Activated CD4-positive, alpha-beta T cell treated with anti-CD3 and anti-CD28 coated beads, Interleukin-2, amount 50 U/mL, for 1 hour (primary cell): ENCODE results near the gene DLG5.
"Not testable (repeated sequence)": the region's sequence is repeated elsewhere in the genome, so short reads cannot be mapped to it uniquely, and the experiment has no call there.

ENCODE experiments used
- DNase-seq: peaks from one replicate; pipeline ENCODE4 v3.0.0-alpha.2; 2020

The DLG5 gene

DNA sequence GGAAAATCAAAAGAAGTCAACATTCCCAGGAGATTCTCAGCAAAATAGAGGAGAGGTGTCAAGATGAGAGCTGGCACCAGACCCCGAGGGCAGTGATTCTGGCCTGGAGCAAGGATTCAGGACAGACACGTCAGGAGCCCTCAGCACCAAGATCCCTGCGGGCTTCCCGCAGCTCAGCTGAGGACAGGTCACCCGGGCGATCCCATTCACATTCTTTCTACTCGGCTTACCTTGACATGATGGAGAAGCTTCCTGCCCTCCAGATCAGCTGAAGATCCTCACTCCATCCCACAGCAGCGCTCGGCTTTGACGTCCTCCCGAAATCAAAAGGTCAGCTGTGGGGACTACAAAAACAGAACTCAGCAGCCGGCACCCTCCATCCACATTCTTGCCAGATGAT is 139.1 kb downstream of the DLG5 start:
- DNase-seq = no peak

DNA sequence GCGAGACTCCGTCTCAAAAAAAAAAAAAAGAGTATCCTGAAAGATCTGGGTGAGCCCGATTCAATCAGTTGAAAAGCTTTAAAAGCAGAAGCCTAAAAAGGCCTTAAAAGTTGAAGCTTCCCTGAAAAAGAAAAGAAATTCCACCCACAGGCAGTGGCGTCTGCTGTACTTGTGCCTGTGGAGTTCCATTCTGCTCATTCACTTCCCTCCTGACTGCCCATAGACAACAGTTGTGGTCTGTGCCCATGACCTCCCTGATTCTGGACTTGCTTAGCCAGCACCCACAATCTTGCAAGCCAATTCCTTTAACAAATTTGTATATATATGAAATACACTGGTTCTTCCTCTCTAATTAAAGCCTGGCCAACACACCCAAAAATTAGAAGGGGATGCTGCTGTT is 141.7 kb downstream of the DLG5 start:
- DNase-seq = no peak

DNA sequence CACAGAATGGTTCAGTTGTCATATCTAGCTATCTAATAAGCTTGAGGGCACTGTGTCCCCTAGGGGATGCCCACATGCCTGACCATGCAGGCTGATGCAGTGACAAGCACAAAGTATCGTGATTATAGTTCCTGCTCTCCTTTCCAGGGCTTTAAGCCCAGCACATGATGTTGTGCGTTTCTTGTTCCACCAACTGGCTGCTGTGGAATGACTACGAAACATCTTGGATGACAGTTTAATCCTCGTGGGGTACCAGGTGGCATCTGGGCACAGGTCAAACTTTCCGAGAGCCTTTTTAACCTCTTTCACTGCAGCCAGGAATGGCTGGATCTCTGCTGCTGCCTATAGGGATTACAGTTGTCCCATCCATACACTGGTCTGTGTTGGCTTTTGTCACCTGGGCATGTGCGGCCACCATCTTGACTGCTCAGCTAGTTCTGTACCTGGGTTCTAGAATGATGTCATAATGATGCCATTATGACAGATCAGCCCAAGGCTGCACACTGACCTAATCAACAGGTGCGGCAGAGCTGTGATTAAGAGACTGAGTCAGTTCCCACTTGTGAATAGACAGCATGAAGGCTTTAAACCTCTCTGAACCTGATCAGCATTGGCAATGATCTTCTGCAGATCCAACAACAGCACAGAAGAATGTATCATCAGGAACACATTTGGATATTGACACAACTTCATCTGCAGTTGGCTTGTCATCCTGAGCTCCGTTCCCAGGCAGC is 144.1 kb downstream of the DLG5 start:
- no peak for DNase-seq

DNA sequence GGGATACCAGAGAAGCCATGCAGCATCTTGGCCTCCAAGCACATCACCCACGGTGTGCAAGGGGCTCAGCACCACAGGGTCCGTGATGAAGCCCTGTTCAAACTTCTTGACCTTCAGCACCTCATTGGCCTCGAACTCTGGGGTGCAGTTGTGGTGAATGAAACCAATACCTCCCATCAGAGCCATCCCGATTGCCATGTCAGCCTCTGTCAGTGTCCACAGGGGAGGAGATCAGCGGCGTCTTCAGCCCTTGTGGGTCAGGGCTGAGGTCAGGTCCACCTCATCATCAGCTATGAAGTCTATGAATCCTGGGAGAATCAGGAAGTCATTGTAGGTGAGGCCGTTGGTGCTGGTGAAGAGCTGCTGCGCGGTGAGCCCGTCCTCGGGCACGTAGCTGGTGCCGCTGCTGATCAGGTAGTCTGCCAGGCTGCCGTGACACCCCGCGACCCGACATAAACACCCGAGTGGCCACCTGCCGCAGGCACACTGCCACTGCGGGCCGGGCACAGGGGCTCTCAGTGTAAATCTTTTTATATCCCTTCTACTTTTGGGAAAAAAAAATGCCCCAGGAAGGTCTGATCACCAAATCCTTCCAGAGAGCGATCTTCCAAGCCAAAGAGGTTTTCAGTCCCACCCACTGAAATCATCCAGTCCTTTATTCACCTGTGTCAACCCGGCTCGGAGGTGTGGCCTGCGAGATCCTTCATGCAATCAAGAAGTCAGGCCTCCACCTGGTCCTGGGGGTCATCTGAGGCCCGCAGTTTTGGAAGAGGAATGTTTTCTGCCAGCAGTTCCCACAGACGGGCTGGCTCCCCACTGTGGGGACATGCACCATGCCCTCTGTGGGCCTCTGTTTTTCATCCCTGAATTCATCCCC is 144.9 kb downstream of the DLG5 start:
- no peak for DNase-seq

DNA sequence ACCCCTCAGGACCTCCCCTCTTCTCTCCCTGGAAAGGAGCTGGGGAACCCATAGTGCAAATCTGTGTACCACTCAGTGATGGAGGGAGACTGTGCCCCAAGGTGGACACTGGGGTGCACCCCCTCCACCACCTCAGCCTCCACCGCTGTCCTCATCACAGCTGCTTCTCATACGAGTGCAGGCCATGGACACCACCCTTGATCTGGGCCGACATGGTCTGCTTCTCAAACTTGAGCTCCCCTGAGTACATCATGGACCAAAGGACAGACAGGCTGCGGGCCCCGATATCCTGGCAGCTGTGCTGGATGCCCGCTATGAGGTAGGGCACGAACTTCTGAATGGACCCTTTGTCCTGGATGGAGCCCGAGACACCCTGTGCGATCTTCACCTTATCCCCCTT is 146.4 kb downstream of the DLG5 start:
- no peak for DNase-seq

DNA sequence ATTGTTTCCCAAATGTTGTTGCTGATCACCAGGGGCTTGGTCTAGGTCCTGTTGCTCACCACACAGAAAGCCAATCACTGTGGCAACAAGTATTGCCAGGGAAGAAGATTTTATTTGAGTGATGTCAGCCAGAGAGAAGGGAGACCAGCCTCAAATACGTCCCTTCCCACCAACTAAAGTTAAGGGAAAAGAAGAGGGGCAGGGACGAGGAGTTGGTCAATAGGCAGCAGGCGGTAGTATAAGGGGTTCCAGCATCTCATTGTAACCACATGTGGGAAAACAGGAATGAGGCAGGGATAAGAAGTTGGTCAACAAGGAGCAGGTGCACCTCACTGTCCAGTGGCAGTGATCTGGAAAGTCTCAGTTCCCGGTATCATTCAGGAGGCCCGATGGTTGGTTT is 150.1 kb downstream of the DLG5 start:
- no peak for DNase-seq

DNA sequence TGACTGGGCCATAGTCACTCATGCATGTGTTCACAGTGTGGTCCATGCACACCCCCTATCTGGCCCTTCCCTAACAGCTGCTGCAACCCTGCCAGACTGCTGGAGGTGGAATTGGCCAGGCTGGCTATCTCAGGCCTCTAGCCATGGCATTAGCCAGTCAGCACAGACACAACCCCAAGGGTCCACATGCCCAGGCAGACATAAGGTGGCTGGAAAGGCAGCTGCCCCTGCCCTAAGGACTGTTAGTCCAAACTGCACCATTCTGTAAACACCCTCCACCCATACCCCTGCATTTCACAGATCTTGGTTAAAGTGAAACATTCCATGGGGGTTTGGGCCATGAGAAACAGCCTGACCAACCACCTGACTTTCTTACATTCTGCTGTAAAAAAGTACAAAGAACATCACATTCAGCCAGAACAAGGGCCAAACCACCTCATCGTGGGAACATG is 151.6 kb downstream of the DLG5 start:
- no peak for DNase-seq

DNA sequence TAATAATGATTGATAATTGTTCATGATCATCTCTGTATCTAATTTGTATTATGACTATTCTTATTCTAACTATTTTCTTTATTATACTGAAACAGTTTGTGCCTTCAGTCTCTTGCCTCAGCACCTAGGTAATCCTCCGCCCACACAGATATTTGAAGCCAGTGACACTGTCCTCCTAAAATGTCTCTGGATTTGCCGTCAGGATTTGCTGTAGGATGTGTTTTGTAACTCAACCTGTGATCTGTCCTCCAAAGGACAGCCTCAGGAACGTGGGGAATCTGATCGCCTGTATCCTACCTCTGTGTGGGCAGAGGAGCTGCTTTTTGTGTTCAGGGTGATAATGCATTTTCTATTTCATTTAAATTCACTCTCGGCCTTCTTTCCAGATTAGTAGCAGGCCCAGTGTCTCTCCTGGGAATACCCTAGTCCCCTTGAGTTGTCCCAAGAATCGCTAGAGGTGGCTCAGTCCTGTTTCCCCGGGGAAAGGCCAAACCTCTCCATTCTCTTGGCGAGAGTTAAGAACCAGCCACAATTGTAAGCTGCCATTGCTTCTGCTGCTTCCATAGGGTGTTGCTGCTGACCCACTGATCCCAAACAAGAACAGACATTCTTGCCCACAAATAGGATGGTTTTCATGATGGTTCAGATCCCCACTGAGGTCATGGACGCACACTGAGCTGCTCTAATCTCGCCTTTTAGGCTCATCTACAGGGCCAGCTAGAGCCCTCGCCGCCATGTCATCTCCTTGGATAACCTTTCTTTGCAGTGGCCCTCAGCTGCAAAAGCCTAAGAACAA is 152.7 kb downstream of the DLG5 start:
- no peak for DNase-seq

DNA sequence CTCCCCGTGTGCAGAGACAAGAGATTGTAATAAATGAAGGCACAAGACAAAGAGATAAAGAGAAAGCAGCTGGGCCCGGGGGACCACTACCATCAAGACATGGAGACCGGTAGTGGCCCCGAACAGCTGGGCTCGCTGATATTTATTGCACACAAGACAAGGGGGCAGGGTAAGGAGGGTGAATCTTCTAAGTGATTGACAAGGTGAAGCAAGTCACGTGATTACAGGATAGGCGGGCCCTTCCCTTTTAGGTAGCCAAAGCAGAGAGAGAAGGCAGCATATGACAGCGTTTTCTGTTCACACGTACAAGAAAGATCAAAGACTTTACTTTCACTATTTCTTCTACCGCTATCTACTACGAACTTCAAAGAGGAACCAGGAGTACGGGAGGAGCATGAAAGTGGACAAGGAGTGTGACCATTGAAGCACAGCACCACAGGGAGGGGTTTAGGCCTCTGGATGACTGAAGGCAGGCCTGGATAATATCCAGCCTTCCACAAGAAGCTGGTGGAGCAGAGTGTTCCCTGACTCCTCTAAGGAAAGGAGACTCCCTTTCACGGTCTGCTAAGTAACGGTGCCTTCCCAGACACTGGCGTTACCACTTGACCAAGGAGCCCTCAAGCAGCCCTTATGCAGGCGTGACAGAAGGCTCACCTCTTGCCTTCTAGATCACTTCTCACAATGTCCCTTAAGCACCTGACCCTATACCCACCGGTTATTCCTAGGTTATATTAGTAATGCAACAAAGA is 153.5 kb downstream of the DLG5 start:
- DNase-seq = not testable (repeated sequence)

DNA sequence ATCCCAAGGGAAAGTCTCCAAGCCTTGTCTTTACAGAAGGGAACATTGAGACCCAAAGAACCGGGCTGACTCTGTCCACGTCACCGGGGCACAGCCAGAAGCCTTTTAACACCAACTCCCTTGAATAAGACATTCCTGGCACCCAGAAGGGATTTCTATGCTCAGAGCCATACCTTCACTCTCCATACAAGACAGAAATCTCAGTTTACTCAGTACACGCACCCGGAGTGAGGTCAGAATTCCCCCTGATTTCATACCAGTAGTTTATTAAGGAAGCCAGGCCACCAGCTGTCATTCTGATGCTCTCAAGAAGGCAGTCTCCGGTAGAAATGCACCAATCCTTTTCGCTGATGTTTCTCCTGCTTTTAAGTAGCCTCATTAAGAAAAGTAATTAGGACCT is 154.7 kb downstream of the DLG5 start:
- no peak for DNase-seq

DNA sequence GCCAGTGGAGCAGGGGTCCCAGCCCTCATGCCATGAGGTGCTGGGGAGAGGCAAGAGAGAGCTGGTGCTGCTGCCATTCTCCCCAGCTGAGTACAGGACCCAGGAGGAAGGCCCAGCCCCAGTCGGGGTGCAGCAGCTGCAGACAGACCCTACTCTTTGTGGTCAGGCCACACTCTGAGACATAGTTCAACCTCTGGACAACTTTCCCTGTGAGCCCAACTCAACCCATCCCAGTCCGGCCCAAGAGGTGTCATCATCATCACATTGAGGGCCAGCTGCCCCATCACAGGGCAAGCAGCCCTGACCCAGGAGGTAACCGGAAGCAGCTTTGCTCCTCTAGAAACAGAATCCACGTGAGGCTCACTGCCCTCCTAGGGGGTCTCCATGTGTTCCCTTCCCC is 155.1 kb downstream of the DLG5 start:
- no peak for DNase-seq

DNA sequence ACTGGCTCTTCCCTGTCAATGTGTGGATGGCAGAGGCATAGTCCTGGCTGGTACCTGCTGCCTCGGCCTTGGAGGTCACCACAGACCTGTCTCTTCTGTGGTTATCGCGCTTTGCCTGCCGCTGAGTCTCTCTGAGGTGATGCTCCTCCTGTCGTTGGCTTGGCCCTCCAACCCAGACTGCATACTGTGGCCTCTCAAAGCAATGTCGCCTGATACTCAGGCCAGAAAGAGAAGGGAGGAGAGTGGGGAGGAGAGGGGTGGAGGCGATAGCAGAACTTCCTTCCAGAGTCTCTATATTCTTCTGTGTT is 155.7 kb downstream of the DLG5 start:
- DNase-seq = no peak

DNA sequence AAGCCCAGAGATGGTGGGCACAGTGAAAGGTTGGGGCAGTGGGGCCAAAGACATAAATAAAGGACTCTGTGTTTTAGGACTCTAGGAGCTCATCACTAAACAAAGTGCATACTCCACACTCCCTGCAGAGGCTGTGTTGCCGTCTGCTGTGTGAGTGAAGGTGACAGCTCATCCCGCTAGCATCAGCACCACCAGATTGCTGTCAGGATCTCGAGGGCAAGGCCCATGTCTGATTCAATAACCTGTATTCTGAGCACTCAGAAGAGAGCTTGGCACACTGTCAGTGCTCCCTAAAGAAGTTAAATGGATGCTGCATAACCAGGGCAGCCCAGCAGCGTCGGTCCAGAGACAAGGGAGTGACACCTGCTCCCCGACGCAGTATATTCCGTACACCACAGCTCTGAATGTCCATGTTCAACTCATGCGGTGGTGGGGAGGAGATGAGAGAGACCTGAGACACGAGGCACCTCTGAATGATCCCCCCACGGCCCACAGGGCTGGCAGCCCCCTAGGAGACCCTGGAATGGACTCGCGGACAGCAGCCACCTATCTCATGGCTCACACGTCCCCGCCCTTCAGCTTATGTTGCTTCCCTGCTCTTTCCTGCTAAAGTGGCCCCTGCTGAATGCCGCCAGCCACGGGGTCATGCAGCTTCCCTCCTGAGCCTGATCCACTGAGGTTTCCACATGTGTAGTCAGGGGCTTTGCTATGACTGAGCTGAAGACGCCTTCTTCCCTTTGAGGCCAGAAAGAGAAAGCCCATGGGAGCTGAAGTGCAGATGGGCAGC is 156.3 kb downstream of the DLG5 start:
- no peak for DNase-seq

DNA sequence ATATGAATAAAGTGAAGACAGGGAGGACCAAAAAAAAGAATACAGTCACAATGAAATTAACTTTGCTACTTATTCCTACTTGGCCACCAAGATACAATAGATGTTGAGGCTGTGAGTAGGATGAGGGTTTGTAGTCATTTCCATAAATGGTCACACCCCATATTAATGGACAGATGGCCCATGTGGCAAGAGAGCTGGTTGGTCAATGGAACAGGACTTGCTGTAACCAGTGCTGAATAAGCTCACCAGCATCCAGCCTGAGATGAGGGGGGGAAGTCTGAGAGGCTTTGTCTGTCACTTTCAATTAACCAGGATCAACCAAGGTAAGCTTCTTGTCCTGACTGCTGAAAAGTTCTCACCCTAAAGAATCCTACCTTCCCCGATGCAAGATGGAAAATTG is 158.5 kb downstream of the DLG5 start:
- DNase-seq = no peak

DNA sequence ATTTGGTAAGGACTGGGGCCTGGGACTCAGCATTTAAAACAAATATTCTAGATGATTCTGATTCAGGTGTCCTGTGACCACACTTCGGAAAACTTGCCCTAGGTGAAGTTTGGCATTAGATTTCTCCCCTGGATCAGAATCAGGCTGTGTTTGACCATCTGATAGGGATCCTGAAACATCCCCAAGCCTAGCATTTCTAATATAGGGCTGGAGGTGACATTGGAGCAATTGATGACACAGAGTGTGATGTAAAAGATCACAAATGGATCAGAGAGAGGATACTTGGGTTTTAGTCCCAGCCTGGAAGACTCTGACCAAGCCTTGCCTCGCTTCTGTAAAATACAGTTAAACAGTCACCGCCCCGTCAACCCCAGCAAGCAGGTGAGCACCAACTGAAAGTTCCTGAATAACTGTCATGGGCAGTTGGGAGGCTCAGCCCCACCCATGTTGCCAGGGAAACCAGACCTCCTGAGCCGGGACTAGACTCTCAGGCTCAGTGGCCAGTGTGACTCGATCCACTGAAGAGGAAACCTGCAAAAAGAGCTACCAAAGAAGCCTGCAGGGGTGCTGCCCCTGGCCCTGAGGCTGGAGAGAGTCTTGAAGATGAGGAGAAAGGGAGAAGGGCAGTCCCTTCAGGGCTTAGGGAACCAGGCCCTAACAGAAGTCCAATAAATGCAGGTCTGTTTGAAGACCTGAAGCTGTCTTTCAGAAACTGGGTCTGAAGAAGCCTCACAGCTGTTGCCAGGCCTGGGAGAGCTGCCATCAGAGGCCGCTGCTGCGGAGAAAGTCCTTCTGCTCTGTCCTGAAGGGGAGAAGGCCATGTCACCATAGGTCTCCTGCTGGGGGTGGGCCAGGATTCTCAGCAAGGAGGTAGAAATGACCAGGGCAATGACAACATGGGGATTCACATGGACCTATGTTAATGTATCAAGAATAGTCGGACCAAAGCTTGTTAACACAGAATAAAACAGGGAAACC is 162.8 kb downstream of the DLG5 start:
- no peak for DNase-seq

DNA sequence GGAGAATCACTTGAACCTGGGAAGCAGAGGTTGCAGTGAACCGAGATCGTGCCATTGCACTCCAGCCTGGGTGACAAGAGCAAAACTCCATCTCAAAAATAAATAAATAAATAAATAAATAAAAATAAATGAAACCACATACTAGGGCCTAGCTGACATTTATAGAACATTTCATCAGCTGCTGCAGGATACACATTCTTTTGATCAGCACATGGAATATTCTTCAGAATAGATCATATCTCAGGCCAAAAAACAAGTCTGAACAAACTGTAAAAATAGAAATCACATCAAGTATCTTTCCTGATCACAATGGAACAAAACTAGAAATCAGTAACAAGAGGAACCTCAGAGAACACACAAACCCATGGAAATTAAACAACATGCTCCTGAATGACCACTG is 168.1 kb downstream of the DLG5 start:
- not testable (repeated sequence) for DNase-seq

DNA sequence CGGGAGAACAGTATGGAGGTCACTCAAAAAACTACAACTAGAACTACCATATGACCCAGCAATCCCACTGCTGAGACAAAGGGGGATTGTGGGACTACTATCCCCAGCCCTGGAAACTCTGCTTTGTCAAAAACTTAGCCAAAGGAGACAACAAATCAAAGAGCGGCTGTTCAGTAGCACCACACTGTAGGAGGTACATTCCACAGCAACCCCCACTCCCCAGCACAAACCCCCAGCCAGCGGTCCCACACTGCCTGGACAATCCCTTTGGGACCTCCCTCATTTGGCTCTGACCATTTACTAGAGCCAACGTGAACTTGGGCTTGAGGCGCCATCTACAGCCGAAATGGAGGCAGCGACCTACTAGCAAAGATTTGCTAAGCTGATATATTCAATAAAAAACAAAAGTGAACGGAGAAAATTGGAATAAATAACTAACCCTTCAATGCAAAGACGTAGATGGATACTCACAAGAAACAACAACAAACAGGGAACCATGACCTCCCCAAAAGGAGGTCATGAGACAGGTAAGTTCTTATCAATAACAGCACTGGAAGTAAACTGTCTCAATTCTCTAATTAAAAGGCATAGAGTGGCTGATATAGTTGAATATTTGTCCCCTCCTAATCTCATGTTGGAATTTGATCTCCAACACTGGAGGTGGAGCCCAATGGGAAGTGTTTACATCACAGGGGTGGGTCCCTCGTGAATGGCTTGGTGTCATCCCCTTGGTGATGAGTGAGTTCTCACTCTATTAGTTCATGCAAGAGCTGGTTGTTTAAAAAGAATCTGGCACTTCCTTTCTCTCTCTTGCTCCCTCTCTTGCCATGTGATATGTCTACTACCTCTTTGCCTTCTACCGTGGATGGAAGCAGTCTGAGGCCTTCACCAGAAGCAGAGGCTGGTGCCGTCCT is 170.0 kb downstream of the DLG5 start:
- DNase-seq = no peak

DNA sequence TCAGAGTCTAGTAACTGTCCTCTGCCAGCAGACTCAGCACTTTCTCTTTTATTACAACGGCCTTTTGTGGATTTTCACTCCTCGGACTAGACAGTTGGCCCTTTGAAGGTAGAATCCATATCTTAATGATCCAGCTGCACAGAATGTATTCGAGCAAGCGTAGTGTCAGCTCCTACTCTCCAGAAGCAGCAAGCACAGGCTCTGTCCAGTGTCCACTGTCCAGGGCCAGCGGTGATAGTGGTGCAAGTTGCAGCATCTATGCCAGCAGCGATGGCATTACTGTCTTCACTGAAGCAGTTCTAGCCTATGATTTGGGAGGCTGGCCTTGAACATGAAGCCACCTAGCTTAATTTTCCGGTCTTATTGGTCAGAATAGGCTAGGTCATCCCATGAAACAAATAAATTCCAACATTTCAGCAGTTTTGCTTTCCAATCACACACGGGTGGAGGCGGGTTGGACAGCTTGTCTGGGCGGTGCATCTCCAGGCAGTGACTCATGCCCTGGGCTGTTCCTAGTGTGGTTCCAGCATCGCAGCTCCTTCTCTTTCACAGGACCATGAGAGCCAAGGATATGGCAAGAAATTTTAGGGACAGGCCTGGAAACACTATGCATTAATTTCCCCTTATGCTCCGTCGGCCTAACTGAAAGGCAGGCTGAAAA is 180.4 kb downstream of the DLG5 start:
- no peak for DNase-seq

DNA sequence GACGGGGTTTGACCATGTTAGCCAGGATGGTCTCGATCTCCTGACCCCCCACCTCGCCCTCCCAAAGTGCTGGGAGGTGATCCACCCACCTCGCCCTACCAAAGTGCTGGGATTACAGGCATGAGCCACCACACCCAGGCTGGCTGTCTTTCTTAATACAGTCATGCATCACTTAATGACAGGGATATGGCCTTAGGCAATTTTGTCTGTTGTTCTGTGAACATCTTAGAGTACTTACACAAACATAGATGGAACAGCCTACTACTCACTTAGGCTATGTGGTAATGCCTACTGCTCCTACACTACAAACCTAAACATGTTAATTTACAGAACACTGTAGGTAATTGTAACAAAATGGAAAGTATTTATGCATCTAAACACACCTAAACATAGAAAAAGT is 182.3 kb downstream of the DLG5 start:
- DNase-seq = no peak
